Measurements from ENCODE around the gene GASK1A.

- TF ChIP-seq CTCF (conservative IDR thresholded peaks at IDR 0.05 in 1 of 2, IDR thresholded peaks at IDR 0.05 in 1 of 2; ENCODE audit: extremely low read depth in 1 of 2, insufficient read depth in 1 of 2, low read depth in 1 of 2, low read length in 2 of 2), result no peak
- no peak for TF ChIP-seq EZH2 (IDR thresholded peaks at IDR 0.05; ENCODE audit: borderline replicate concordance, low read length)
Observed at GRCh38 chr3:42999212-42999611, 20.1 kb downstream of the GASK1A start.

All from mammary epithelial cell (primary cell).